HL-60 (cell line): ENCODE data around the gene SLC5A4.

ENCODE experiments used
- GABPA ChIP-seq: IDR thresholded peaks from 2 replicates; pipeline ENCODE4 v1.6.1; 2012; ENCODE audit warnings: low read depth
- POLR2AphosphoS5 ChIP-seq: IDR thresholded peaks from 2 replicates; pipeline ENCODE4 v1.6.1; 2012; ENCODE audit warnings: low read depth
- TF ChIP-seq, protein P1 (sequence below): IDR thresholded peaks from one replicate; pipeline ENCODE4 v1.5.1; 2011; ENCODE audit warnings: low read length, control low read depth, inconsistent platforms; ENCODE audit not compliant: insufficient read depth

DNA sequence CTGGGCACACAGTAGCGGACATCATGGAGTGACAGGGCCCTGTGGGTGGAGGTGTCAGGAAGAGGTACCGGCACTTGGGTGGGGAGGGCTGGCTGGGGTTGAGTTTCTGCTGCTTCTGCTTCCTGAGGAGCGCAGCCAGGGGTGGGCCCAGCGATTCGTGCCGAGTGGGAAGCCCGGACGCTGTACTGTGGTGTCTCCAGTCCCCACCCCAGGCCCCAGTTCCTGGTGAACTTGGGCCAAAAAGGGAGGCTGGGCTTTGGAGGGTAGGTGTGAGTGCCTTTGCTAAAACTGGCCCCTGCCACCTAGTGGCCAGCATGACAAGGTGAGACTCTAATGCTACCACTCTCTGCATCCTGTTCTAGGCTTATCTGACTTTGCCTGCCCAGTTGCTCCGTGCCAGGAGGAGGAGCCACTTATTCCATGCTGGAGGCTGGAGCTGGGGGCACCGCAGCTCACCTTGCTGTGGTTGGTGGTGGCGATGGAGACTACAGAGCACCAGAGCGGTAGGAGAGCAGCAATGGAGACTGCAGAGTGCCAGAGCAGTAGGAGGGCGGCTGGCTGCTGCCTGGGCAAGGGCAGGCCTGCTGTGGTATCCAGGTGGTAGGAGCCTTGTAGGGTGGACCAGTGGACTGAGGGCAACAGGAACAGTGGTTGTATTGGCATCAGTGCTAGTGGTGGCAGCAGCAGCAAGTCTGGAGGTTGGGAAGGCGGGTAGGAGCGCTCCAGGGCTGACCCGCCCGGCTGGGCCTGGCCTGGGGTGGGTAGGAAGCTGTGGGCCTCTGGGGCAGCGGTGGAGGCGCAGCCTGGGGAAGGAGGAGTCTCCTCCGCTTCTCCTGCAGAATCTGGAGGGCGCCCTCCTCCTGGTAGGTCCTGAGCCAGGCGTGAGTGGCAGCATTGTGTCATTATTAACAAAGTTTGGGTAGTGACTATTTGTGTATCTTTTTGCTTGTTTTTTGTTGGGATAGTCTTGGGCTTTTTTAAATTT, 48.1 kb downstream of the SLC5A4 start:
- TF ChIP-seq, protein P1, sequence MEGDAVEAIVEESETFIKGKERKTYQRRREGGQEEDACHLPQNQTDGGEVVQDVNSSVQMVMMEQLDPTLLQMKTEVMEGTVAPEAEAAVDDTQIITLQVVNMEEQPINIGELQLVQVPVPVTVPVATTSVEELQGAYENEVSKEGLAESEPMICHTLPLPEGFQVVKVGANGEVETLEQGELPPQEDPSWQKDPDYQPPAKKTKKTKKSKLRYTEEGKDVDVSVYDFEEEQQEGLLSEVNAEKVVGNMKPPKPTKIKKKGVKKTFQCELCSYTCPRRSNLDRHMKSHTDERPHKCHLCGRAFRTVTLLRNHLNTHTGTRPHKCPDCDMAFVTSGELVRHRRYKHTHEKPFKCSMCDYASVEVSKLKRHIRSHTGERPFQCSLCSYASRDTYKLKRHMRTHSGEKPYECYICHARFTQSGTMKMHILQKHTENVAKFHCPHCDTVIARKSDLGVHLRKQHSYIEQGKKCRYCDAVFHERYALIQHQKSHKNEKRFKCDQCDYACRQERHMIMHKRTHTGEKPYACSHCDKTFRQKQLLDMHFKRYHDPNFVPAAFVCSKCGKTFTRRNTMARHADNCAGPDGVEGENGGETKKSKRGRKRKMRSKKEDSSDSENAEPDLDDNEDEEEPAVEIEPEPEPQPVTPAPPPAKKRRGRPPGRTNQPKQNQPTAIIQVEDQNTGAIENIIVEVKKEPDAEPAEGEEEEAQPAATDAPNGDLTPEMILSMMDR = peak; percentile 71
- TF ChIP-seq POLR2AphosphoS5 = no peak
- no peak for TF ChIP-seq GABPA
